A549 (cell line): Measurements from ENCODE around the gene RUNX1.
"Not testable (repeated sequence)": the region's sequence is repeated elsewhere in the genome, so short reads cannot be mapped to it uniquely, and the experiment has no call there.

Source experiments
- CHD4 ChIP-seq: fragments of 200-600 bp; sonication (generic); IDR thresholded peaks from 2 replicates; pipeline ENCODE4 v1.6.1; 2016; ENCODE audit warnings: antibody characterized with exemption, mild to moderate bottlenecking, borderline replicate concordance
- CTCF ChIP-seq: fragments of >200 bp; sonication (Bioruptor Twin); formaldehyde crosslinking; IDR thresholded peaks from 3 replicates; pipeline ENCODE4 v1.5.1; 2016
- EP300 ChIP-seq, 2 experiments: fragments of >200 bp; sonication (Bioruptor Twin); formaldehyde crosslinking; IDR thresholded peaks; 2 replicates in 1 of 2; 3 replicates in 1 of 2; pipeline ENCODE4 v1.6.1; 2016 to 2017
- JUN ChIP-seq, 2 experiments: fragments of >200 bp; sonication (Bioruptor Twin); formaldehyde crosslinking; IDR thresholded peaks; 2 replicates in 1 of 2; 3 replicates in 1 of 2; pipeline ENCODE4 v1.6.1; 2016 to 2017
- MAZ ChIP-seq: fragments of 150-350 bp; IDR thresholded peaks from 2 replicates; pipeline ENCODE4 v1.6.1; 2014; ENCODE audit warnings: antibody characterized with exemption, low read depth, low read length, borderline replicate concordance
- POLR2A ChIP-seq: IDR thresholded peaks from 2 replicates; pipeline ENCODE4 v1.6.1; 2012; ENCODE audit warnings: mild to moderate bottlenecking, low read length
- RARB ChIP-seq: fragments of 250-450 bp; sonication (Bioruptor Pico); IDR thresholded peaks from 2 replicates; pipeline ENCODE4 v1.8.0; 2021; ENCODE audit warnings: mild to moderate bottlenecking, moderate library complexity
- RCOR1 ChIP-seq: fragments of 150-350 bp; IDR thresholded peaks from 2 replicates; pipeline ENCODE4 v1.6.1; 2014; ENCODE audit warnings: antibody characterized with exemption, low read length, low read depth
- SMC3 ChIP-seq: fragments of >200 bp; sonication (Bioruptor Twin); formaldehyde crosslinking; IDR thresholded peaks from 3 replicates; pipeline ENCODE4 v1.6.1; 2018; ENCODE audit warnings: inconsistent platforms
- ZC3H11A ChIP-seq: fragments of 450-650 bp; IDR thresholded peaks from 2 replicates; pipeline ENCODE4 v1.6.1; 2014; ENCODE audit warnings: antibody characterized with exemption, mild to moderate bottlenecking
- TF ChIP-seq, protein P1 (sequence below): IDR thresholded peaks from 2 replicates; pipeline ENCODE4 v1.6.1; 2012
- TF ChIP-seq, protein P2 (sequence below): fragments of 450-650 bp; IDR thresholded peaks from 2 replicates; pipeline ENCODE4 v1.6.1; 2014; ENCODE audit warnings: antibody characterized with exemption

- TF ChIP-seq CTCF; POLR2A; JUN (IDR thresholded peaks at IDR 0.05); SMC3; EP300 (IDR thresholded peaks at IDR 0.05); CHD4; MAZ; ZC3H11A; RCOR1; RARB (CRISPR knock-in tag): not testable (repeated sequence)
- TF ChIP-seq, protein P1, sequence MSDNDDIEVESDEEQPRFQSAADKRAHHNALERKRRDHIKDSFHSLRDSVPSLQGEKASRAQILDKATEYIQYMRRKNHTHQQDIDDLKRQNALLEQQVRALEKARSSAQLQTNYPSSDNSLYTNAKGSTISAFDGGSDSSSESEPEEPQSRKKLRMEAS, result not testable (repeated sequence)
- TF ChIP-seq, protein P2, sequence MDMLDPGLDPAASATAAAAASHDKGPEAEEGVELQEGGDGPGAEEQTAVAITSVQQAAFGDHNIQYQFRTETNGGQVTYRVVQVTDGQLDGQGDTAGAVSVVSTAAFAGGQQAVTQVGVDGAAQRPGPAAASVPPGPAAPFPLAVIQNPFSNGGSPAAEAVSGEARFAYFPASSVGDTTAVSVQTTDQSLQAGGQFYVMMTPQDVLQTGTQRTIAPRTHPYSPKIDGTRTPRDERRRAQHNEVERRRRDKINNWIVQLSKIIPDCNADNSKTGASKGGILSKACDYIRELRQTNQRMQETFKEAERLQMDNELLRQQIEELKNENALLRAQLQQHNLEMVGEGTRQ, result not testable (repeated sequence)
Measured at GRCh38 chr21:34804584-34804983, 244.5 kb downstream of the RUNX1 start.
